ENCODE results near the gene SPPL3.
A peak's percentile ranks its signal among the peaks of the same experiment; 100 is the strongest.

The SPPL3 gene

DNA sequence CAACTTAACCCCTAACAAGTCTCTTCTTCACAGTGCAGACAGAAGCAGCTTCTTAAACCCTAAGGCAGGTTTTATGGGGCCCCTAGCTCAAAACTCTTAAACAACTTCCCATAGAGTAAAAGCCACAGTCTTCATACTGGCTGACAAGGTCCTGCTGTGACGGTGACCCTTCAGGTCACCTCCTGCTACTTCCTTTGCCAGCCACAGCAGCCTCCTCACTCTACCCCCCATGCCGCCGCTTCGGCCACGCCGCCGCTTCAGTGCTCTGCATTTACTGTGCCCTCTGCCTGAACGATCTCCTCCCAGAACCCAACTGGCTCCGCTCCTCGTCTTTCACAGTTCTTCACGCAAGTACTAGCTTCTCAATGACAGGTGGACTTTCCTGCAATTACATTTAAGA, 133.1 kb downstream of the SPPL3 start:
- no peak for DNase-seq

DNA sequence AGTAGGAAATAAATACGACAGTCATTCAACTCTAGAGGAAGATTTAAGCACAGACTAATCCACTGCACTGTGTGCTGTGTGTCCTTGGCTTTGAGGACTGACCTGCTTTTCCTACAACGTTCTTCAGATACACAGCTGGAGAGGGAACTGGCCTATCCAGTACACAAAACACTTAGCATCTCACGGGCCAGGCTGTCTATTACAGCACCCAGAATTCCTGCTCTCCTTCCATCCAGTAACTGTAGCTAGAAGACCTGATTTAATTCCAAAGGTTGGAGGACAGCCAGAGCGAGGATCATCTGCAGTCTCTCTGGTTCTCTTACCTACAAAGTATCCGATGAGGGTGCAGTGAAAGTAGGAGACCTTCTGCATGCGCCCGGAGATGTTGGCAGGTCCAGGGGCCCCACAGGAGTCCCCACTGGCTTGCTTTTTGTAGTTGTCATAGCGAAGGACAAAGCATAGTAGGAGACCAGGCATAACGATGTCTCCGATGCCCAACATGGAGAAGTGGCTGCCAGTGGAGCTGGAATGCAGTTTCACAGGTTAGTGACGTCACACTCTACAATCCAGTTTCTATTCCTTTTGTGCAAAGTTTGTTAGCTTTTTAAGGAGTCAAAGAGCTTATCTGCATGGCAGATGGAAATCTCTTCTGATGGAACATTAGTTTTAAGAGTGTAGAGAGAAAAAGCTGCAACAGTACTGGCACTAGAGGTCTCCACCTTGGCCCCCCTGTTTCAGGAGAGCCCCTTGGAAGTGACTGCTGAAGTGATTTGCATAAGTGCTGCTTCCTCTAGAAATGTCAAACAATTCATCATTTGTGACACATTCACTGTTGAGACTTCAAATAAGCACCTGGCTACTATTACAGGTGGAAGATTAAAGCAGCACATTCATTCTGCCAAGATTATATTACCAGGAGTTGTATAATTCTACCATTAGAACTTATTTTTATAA, 136.8 kb downstream of the SPPL3 start:
- no peak for DNase-seq

DNA sequence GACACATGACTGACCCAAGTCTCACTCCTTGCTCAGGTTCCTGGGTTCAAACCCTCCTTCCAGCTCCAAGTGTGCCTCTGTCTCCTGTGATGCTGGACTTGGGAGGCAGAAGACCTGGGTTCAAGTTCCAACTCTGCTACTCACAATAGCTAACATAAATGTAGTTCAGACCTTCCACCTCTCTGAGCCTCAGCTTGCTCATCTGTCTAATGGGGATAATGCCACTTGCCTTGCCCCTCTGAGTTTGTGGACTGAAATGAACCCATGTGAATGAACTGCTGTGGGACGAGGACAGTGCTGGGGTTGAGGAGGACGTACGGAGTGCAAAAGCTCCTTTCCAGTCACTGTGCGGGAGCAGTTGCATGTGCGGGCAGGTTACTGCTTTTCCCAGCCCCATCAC, 137.6 kb downstream of the SPPL3 start:
- no peak for DNase-seq

DNA sequence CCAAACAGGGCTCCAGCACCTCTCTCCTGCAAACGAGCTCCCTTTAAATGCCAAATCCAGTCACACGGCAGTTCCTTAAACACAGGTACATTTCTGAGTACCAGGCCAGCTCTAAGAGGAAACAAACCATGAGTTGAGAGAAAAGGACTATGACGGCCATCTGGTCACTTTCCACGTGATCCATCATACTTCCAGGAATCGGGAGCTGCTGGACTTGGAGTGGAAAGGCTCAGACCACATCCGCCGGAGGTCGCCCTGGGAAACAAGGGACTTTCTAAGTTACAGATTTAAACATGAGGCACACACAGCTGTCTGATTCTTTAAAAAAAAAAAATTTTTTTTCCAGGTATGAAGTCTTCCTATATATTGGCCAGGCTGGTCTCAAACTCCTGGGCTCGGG, 139.3 kb downstream of the SPPL3 start:
- DNase-seq: no peak

DNA sequence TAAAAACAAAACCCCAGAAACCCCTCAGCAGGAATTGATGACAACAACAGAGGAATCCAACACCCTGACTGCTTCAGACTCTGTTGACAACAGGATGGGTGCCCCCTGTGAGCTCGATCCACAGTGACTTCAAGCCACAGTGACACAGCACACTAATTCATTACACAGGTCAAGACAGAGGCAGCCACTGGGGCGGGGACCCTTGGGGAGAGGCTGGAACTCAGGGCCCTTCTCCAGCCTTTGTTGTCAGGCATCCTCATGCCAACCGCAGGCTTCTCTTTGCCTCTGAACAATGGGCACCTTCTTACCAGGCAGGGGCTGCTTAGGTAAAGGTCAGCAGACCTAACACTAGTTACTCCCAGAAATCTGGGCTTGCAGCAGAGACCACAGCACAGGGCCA, 140.9 kb downstream of the SPPL3 start:
- DNase-seq: no peak

DNA sequence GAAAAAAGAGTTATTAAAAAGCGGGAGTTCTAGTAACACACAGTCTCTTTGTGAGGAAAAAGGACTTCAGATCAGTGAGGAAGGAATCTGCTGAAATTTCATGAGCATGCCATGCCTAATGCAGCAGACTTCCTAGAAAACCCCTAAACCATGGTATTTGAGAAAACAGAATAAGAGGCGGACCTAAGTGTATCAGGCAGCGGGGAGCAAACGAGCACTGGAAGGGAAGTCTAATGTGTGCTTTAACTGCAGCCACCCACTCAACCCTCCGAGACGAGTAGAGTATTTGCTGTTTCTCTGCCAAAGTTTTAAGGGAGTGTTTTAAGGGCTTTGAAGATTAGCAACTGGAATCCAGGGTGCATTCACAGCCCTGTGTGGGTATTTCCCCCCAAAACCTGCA, 142.1 kb downstream of the SPPL3 start:
- no peak for DNase-seq

DNA sequence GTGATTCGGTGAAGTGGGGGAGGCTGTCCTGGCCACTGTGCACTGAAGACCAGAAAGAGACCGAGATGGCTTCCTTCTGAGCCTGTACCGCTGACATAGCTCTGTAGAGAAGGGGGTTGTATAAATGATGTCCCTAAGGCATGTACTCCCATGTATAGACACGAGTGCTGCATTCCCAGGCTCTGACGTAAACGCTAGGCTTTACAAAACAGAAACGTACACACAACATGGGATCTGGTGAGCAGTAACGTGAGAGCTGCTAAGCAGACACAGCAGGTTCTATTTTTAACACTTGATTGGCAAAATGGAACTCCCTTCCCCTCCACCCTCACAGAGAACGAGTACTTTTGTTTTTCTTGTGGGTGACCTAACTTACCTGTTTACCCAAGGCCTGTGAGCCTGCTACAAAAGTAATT, 142.6 kb downstream of the SPPL3 start:
- DNase-seq: no peak

DNA sequence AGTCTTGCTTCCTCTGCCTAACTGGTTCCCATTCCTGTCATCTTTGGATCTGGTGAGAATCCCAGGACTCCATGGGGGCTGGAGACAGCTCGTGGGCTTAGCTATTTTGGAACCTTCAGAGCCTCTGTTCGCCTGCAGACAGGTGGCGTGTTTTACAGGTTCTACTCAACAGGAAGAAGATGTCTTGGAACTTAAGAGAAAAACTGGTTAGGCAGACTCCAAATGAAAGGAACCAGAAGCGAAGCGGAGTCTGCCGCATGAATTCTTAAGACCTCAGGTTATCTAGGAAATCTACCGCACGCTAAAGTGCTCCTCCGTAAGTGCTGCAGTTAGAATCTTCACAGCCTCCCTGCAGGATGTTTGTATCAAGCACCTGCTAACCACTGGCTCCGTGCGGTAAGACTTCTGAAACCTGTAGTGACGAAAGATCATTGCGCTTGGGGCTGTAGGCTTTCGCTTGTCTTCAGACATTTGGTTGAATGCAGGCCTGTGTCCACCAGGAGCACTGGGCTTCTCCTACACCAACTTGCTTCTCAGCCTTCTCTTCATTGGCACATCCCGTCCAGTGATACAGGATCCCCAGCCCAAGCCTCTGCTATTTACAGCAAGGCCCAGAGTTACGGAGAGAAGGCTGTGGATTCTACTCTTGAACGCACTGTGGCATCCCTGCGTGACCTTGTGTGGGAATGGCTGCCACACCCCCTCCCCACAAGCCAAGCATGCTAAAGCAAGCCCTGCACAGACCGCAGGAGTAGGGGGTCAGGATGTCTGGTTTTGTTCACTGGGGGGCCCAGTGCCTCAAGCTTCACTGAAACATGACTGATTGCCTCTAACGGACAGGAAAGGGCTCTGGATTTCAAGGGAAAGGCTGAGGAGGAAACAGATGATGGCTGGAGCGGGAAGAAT, 143.6 kb downstream of the SPPL3 start:
- DNase-seq: no peak

DNA sequence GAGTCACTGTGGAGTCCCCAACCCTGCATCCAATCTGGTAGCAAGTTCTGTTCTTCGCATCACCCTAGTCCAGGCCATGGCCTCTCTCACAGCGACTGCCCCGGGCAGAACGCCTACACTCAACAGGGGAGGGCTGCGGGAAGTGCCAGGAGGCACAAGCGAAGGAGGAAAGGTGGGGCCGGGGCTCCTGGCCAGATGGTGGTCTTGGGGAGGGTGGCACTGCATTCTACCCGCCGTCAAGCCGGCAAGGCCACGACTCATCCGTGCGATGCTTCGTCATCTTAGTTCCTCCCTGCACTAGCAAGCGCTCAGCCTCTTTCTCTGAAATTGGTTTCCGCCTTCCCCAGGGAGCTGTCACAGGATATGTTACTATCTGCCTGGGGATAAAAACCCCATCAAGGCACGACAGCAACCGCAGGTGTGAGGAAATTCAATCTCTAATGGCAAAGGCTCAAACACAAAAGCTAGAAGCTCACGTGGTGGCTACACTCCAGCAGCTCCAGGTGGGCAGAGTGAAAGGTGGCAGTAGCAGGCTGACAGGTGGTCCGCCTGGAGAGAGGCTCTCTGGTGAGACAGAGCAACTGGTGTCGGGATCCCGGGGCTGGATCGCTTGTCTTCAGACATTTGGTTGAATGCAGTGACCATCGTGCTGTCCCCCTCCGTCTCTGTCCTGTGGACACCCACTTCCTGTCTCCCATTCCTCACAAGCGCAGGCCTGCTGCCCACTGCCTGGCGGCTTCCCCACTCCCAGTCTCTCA, 144.4 kb downstream of the SPPL3 start:
- DNase-seq: peak in 1 of 2 experiments; percentile 32

DNA sequence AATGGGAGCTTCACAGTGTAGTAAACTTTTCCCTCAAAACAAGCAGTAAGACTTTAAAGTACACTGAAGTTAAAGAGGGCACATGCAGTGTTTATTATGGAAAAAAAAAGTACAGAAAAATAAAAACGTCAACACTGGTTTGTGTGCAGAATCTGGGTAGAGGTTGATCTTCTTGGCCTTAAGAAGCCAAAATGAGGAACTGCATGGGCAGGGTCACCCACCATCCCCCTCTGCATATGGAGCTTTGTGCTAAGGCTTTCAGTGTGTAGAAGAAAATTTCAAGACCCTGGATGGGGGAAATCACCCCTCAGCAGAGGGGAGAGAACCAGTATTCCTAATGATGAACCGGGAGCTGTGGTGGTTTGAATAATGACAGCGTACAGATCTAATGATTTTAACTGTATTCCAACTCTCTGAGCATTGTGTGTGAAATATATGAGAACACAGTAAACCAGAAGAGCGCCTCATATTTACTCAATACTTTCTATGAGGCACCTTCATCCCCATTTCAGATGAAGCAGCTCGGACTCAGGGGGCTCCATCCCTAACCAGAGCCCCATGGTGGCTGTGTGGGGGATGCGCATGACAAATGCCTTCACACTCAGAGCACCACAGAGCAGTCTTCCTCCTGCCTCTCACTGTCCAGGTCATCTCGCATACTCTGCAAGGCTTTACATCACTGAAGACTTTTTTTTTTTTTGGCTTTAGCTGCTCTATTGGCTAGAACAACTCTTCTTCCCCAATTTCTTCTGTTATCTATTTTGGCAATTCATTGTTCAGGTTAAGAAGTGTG, 145.2 kb downstream of the SPPL3 start:
- DNase-seq: no peak

DNA sequence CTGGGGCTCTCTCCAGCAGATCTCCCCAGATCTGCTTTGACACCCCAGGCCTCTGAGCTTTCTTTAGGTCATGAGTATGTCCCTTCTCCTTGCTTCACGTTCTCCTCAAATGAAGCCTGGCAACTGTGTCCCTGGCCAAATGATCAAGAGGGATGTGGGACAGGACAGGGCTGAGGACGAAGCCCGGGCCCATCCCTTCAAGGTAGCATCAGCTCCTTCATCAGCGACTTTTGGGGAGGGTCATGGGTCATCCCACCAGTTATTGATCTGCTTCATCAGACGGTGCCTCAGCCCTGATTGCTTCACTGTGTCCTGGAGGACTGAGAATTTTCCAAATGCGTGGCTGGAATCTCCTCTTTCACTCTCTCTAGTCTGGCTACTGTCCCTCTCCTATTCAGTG, 146.2 kb downstream of the SPPL3 start:
- no peak for DNase-seq

DNA sequence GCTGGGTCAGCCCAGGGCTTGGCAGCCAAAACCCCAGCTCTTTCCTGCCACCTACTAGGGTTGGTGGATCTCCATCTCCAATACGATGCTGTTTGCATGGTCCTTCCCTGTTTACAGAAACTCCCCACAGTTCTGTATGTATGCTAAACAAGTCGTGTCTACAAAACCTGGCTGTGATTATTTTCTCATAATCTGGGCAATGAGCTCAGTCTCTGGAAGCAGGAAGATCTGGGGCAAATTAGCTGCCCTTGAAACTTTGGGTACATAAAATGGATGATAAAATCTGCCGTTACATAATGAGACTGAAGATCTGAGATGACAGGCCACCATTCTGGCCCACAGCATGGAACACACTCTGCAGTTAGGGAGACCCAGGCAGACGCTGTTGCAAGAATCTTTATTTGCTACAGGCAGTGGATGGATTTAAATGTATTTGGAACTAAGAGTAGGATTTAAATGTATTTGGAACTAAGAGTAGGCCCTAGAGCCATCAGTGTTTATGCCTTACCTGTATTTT, 146.9 kb downstream of the SPPL3 start:
- no peak for DNase-seq

DNA sequence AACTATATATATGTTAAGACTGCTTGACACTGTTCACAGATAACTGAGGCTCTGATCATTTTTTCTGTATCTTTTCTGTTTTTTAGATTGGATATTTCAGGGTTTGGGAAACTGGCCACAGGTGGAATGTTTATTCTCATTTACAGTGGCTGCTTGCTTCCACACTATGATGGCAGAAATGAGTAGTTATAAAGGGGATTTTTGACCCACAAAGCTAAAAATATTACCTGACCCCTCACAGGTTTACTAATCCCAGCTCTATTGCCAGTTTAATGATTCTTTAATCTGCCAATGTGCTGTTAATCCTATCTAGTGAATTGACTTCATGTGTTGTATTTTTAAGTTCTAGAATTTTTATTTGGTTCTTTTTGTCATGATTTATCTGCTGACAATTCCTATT, 148.9 kb downstream of the SPPL3 start:
- DNase-seq: no peak

DNA sequence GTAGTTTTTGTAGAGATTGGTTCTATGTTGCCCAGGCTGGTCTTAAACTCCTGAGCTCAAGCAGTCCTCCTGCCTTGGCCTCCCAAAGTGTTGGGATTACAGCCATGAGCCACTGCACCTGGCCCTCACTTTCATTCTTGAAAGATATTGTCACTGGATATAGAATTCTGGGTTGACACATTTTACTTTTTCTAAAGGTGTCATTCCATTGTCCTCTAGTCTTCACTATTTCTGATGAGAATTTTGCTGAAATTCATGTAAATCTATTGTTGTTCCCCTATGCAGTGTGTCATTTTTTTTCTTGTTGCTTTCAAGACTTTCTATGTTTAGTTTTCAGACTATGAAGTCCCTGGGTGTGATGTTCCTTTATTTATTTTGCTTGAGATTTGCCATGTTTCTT, 149.4 kb downstream of the SPPL3 start:
- DNase-seq: no peak

DNA sequence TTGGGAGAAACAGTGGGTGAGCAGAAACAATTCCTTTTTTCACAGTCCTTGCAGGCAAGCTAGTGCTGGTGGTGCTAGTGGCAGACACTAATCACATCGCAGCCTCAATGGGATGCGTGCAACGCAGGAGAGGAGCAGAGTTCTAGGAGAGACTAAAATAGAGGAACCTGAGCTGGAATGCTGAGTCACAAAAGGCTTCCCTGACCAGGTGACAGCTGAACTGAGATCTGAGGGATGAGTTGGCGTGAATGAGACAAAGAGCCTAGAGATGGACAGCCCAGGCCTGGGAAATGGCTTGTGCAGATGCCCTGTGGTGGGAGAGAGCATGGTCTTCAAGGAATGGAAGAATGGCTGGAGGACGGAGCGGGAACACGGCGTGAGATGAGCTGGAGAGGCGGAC, 152.8 kb downstream of the SPPL3 start:
- no peak for DNase-seq

DNA sequence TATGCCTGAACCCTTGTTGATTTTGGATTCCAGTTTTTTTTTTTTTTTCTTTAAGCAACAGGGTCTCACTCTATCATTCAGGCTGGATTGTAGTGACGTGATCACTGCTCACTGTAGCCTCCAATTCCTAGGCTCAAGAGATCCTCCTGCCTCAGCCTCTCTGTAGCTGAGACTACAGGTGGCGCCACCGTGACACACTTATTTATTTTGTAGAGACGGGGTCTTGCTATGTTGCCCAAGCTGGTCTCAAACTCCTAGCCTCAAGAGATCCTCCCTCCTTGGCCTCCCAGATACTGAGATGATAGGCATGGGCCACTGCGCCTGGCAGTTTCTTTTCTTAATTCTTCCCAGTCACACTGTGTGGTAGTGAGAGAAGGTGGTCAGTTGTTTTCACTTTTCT, 153.4 kb downstream of the SPPL3 start:
- DNase-seq: no peak

DNA sequence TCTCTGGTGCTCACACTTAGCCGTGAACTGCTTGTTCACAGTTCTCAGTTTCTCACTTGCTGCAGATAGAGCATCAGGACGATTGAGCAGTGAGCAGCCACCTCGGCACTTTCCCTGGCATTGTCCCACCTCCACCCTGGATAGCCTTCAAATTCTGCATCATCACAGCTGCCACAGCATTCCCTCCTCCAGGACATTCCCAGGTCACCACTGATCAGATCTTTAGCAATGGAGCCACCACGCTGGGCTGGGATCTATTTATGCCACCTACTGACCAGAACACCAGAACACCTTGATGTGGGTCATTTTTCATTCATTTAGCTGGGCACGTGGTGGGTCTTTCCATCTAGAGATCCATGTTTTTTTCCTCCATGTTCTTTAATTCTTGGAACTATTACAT, 154.9 kb downstream of the SPPL3 start:
- no peak for DNase-seq

DNA sequence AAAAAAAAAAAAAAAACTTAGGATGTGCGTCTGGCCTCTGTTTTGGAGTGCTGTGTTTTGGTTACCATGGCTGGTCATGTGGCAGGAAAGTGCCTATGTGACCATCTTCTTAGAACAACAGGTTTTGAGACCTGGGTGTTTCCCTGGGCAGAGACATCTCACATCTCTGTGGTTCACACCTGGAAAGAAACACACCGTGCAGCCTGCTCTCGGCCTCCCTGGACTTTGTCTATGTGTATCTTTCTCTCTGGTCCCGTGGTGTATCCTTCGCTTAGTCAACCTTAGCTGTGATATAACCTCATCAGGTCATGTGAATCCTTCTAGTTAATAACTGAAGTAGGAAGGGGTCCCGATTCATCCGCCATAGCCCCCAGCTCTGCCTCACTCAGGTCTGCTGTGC, 155.9 kb downstream of the SPPL3 start:
- DNase-seq: no peak

DNA sequence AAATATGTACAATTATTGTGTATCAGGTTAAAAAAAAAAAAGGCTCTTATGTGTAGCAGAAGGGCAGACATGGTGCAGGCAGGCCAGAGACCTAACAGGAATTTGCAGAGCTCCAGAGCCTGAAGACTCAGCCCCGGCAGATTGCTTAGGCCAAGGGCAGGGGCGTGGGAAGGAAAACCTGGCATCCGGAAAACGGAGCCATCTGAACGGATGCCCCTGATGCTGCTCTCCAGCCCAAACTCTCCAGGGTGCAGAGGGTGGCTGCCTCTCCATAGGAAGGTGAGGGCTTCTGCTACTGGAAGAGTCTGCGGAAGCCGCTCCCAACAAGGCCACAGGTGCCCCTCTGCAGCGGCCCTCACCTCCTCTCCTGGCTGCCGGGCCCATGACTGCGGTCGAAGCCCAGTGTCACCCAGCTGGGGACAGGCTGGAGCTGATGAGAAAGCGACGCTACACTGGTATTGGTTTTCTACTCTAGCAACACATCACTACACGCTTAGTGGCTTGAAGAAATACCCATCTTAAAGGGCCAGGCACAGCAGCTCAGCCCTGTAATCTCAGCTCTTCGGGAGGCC, 159.2 kb downstream of the SPPL3 start:
- DNase-seq: no peak

DNA sequence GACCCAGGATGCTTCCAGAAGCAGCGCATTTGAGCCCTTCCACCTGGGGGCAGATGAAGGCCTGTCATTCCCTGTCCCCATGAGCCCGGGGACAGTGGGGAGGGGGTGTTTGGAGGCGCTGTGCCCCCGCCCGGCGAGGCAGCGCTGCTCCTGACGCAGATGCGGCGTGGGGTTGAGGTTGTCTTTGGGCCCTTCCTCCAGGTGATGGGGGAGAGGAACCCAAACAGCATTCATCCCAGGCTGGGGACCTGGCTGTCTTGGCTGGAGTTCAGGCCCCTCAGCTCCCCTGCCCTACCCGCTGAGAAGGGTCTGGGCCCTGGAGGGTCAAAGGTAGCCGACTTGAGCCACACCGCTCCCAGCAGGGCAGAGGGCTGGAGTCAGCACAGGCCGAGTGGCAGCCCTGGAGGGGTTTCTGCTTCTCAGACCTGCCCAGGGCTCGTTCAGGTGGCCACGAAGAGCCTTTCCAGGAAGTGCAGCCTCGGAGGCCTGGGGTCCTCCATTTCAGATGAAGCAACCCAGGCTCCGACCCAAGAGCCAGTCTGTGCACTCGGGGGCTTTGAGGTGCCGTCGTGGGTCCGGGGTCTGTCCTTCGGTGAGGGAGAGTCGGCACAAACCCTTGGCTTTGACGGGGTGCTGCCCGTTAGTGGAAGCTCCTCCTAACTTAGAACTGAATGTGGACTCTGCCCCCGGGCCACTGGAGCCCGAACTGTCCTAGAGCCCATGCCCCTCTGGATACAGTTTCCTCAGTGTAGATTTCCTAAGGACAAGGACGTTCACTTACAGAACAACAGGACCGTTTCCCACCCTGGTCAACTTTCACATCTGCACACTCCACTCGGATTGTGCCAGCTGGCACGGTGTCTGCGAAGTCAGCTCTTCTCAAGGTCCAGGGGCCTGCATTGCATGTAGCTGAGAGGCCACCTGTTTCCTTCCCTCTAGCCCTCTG, 162.4 kb downstream of the SPPL3 start:
- peak; percentile 70 to 90 for DNase-seq
